Measurements from ENCODE around the gene ARHGAP42. TPM values are rescaled to one million over a fixed set of nuclear protein-coding genes. Genes with fewer than 3 reads are reported as not detected.

The ARHGAP42 gene
- total and polyA plus RNA-seq, 2 of the 4 experiments (the other 2 are of a cell fraction): 2.9 to 7.3 TPM

GRCh38 chr11:100673063-100673462 is 14.0 kb upstream of the ARHGAP42 start:
- Histone ChIP-seq H4K8ac (ENCODE audit: low read depth in 2 of 2, low read length in 2 of 2) (peak overlapping the region in 1 of 2 experiments; percentile 76; a peak in 1 of 4 replicates), H3K18ac (ENCODE audit: low read depth, low read length) (peak overlapping the region; percentile 74; the same call in 1 of the 2 replicates), H3K9me3 (ENCODE audit: control insufficient read depth, insufficient read depth, low read length) (no peaks in the 10 kb centered on the region), H4K5ac (ENCODE audit: low read depth, low read length) (no peak overlapping the region; the same call in 1 of the 2 replicates), H3K36me3 (ENCODE audit: control insufficient read depth, insufficient read depth, low read length) (no peaks in the 10 kb centered on the region), H3K4me3 (ENCODE audit: insufficient read depth, low read depth, low read length) (no peak overlapping the region), H3K56ac (ENCODE audit: extremely low read depth, insufficient read depth, low read length) (no peak overlapping the region), H3K27ac (ENCODE audit: insufficient read depth, low read length) (no peak overlapping the region), H3K4me1 (ENCODE audit: control insufficient read depth, insufficient read depth, low read length) (peaks cover 6% of the 10 kb centered on the region), H2BK15ac (ENCODE audit: low read depth, low read length) (peak overlapping the region; percentile 90), H3K14ac (replicated peaks; ENCODE audit: low read depth, low read length) (peak overlapping the region; percentile 86; the same call in 1 of the 2 replicates), H2BK5ac (ENCODE audit: low read depth, low read length, poor library complexity, severe bottlenecking) (peak overlapping the region; percentile 78), H4K91ac (ENCODE audit: insufficient read depth, low read depth, low read length) (peak overlapping the region; percentile 76; the same call in 1 of the 2 replicates), H2AFZ (replicated peaks; ENCODE audit: low read length, poor library complexity) (no peak overlapping the region), H3K9ac (ENCODE audit: low read depth, low read length) (no peak overlapping the region), H3K4ac (ENCODE audit: low read depth, low read length) (peak overlapping the region; percentile 78; the same call in 1 of the 2 replicates), H3K23ac (ENCODE audit: low read depth, low read length) (peak overlapping the region; percentile 73; the same call in 1 of the 2 replicates), H2AK5ac (ENCODE audit: low read depth, low read length) (no peak overlapping the region; the same call in 1 of the 2 replicates), H2AK9ac (replicated peaks; ENCODE audit: low read depth, low read length, poor library complexity) (no peak overlapping the region), H3K4me2 (ENCODE audit: low read depth, low read length) (peak overlapping the region; percentile 80; the same call in 1 of the 2 replicates), H3K27me3 (ENCODE audit: control insufficient read depth, insufficient read depth, low read length) (no peaks in the 10 kb centered on the region), H2BK20ac (ENCODE audit: low read depth, low read length) (peak overlapping the region; percentile 96; the same call in 1 of the 2 replicates), H3K9me1 (ENCODE audit: insufficient read depth, low read length) (peaks cover 9% of the 10 kb centered on the region), H4K20me1 (ENCODE audit: insufficient read depth, low read length) (no peaks in the 10 kb centered on the region), H3K79me1 (ENCODE audit: low read depth in 1 of 2, low read length in 2 of 2) (no peaks in the 10 kb centered on the region), H2BK120ac (ENCODE audit: low read depth, low read length) (peak overlapping the region; percentile 90)
- ATAC-seq (ENCODE audit: low read depth) (peak; percentile 11; the same call in 1 of the 2 replicates), DNase-seq (peak; percentile 81)
- dilution Hi-C loops (cut with HindIII; ENCODE audit: low sequenced_read_pairs, unreplicated experiment) (no loop called here), intact Hi-C loops (cut with micrococcal nuclease) (loop anchor here (5.0 kb wide), 1 partner anchor 36 kb away; no protein-coding TSS in a partner anchor), in situ Hi-C loops (cut with MboI; ENCODE audit: low sequenced_read_pairs) (no loop called here)
- ChIA-PET CTCF (no interaction called here), POLR2A (ENCODE audit: unreplicated experiment) (no interaction called here)
- TF ChIP-seq MAZ (IDR thresholded peaks at IDR 0.05; ENCODE audit: borderline replicate concordance, low read depth, low read length): no peak
- TF ChIP-seq CEBPB (IDR thresholded peaks at IDR 0.05; ENCODE audit: low read depth, low read length): 0 out of 2 replicates have a peak, but pooled peaks have one; percentile 0
- WGBS, 2 experiments (ENCODE audit: extremely low coverage in 2 of 2, insufficient read length in 1 of 2): no CpG with 5 or more reads among the region's 1 CpG
- no TSS peak for BruUV-seq (replicated peaks)

Measured in IMR-90 (cell line).